ENCODE results near the gene FAM76B.
"Not testable (repeated sequence)": the region's sequence is repeated elsewhere in the genome, so short reads cannot be mapped to it uniquely, and the experiment has no call there.

Gene FAM76B

GRCh38 chr11:95821640-95822039 lies 32.1 kb upstream of the FAM76B start:
- Histone ChIP-seq H3K4me1 (ENCODE audit: low read depth, poor library complexity, severe bottlenecking) (no peaks in the 10 kb centered on the region), H3K79me2 (ENCODE audit: insufficient read depth, low read depth) (no peaks in the 10 kb centered on the region), H3K27ac (no peak overlapping the region), H4K20me1 (ENCODE audit: insufficient read depth) (no peaks in the 10 kb centered on the region), H3K36me3 (ENCODE audit: insufficient read depth) (no peaks in the 10 kb centered on the region), H3K4me3 (IDR thresholded peaks at IDR 0.05; ENCODE audit: insufficient read depth, low read depth, low read length) (no peak overlapping the region), H3K4me2 (no peak overlapping the region), H3K9ac (no peak overlapping the region), H2AFZ (ENCODE audit: low read depth) (no peak overlapping the region), H3K27me3 (ENCODE audit: insufficient read depth, low read depth) (no peaks in the 10 kb centered on the region)
- TF ChIP-seq CTCF (conservative IDR thresholded peaks at IDR 0.05; ENCODE audit: low read depth, low read length), result no peak

- no peaks in the 10 kb centered on the region for H3K36me3 ChIP-seq (ENCODE audit: insufficient read depth)
- no peak overlapping the region for H3K9ac ChIP-seq
- H4K20me1 ChIP-seq (ENCODE audit: insufficient read depth), result no peaks in the 10 kb centered on the region
- H3K27ac ChIP-seq, result no peak overlapping the region
- H2AFZ ChIP-seq (ENCODE audit: low read depth), result no peak overlapping the region
- H3K4me1 ChIP-seq (ENCODE audit: low read depth, poor library complexity, severe bottlenecking), result no peaks in the 10 kb centered on the region
- H3K79me2 ChIP-seq (ENCODE audit: insufficient read depth, low read depth), result no peaks in the 10 kb centered on the region
- H3K4me3 ChIP-seq (IDR thresholded peaks at IDR 0.05; ENCODE audit: insufficient read depth, low read depth, low read length), result no peak overlapping the region
- no peak for TF ChIP-seq CTCF (conservative IDR thresholded peaks at IDR 0.05; ENCODE audit: low read depth, low read length)
- no peak overlapping the region for H3K4me2 ChIP-seq
- H3K27me3 ChIP-seq (ENCODE audit: insufficient read depth, low read depth), result no peaks in the 10 kb centered on the region
These were observed 26.5 kb upstream of the FAM76B start for GRCh38 chr11:95816037-95816436.

GRCh38 chr11:95811052-95811451 lies 21.5 kb upstream of the FAM76B start:
- H3K27me3 ChIP-seq (ENCODE audit: insufficient read depth, low read depth); H3K36me3 ChIP-seq (ENCODE audit: insufficient read depth); H3K4me1 ChIP-seq (ENCODE audit: low read depth, poor library complexity, severe bottlenecking); H2AFZ ChIP-seq (ENCODE audit: low read depth); H3K4me3 ChIP-seq (IDR thresholded peaks at IDR 0.05; ENCODE audit: insufficient read depth, low read depth, low read length); H3K79me2 ChIP-seq (ENCODE audit: insufficient read depth, low read depth); H3K9ac ChIP-seq; H3K4me2 ChIP-seq; H4K20me1 ChIP-seq (ENCODE audit: insufficient read depth); H3K27ac ChIP-seq: not testable (repeated sequence)

- not testable (repeated sequence) for H3K36me3 ChIP-seq (ENCODE audit: insufficient read depth); H3K4me3 ChIP-seq (IDR thresholded peaks at IDR 0.05; ENCODE audit: insufficient read depth, low read depth, low read length); H3K27me3 ChIP-seq (ENCODE audit: insufficient read depth, low read depth); H3K4me2 ChIP-seq; H3K9ac ChIP-seq; H2AFZ ChIP-seq (ENCODE audit: low read depth); H4K20me1 ChIP-seq (ENCODE audit: insufficient read depth); H3K27ac ChIP-seq; H3K79me2 ChIP-seq (ENCODE audit: insufficient read depth, low read depth); H3K4me1 ChIP-seq (ENCODE audit: low read depth, poor library complexity, severe bottlenecking)
These were observed 16.9 kb upstream of the FAM76B start for GRCh38 chr11:95806464-95806863.

- H4K20me1 ChIP-seq (ENCODE audit: insufficient read depth), result no peaks in the 10 kb centered on the region
- no peaks in the 10 kb centered on the region for H3K36me3 ChIP-seq (ENCODE audit: insufficient read depth)
- H2AFZ ChIP-seq (ENCODE audit: low read depth), result no peak overlapping the region
- no peaks in the 10 kb centered on the region for H3K4me1 ChIP-seq (ENCODE audit: low read depth, poor library complexity, severe bottlenecking)
- no peak for TF ChIP-seq CTCF (conservative IDR thresholded peaks at IDR 0.05; ENCODE audit: low read depth, low read length)
- H3K4me3 ChIP-seq (IDR thresholded peaks at IDR 0.05; ENCODE audit: insufficient read depth, low read depth, low read length), result no peak overlapping the region
- no peak overlapping the region for H3K27ac ChIP-seq
- H3K79me2 ChIP-seq (ENCODE audit: insufficient read depth, low read depth), result no peaks in the 10 kb centered on the region
- no peak overlapping the region for H3K4me2 ChIP-seq
- no peaks in the 10 kb centered on the region for H3K27me3 ChIP-seq (ENCODE audit: insufficient read depth, low read depth)
- H3K9ac ChIP-seq, result no peak overlapping the region
These were observed 16.3 kb upstream of the FAM76B start for GRCh38 chr11:95805869-95806268.
